ENCODE data around the gene NDUFS6. TPM values are rescaled to one million over a fixed set of nuclear protein-coding genes. Genes with fewer than 3 reads are reported as not detected.

The NDUFS6 gene
- total RNA-seq, 1 donor from 2014 or later: 37.8 TPM

GRCh38 chr5:1827025-1827885 lies 26.0 kb downstream of the NDUFS6 start:
- intact Hi-C loops (cut with micrococcal nuclease): no loop called here
- Mint-ChIP-seq H3K4me3 (no peak overlapping the region), H3K27ac (no peak overlapping the region), H3K27me3 (no peaks in the 10 kb centered on the region), H3K4me1 (no peaks in the 10 kb centered on the region), H3K9me3 (no peaks in the 10 kb centered on the region), H3K36me3 (ENCODE audit: low read depth) (no peaks in the 10 kb centered on the region)
- no peak for DNase-seq

- intact Hi-C loops (cut with micrococcal nuclease): no loop called here
- peak; percentile 66 for DNase-seq
- H3K27me3 Mint-ChIP-seq: no peaks in the 10 kb centered on the region
- H3K4me1 Mint-ChIP-seq: no peaks in the 10 kb centered on the region
- no peak overlapping the region for H3K27ac Mint-ChIP-seq
- no peaks in the 10 kb centered on the region for H3K9me3 Mint-ChIP-seq
- H3K4me3 Mint-ChIP-seq: no peak overlapping the region
- no peaks in the 10 kb centered on the region for H3K36me3 Mint-ChIP-seq (ENCODE audit: low read depth)
Measured at GRCh38 chr5:1827886-1828397, 26.7 kb downstream of the NDUFS6 start.

DNA sequence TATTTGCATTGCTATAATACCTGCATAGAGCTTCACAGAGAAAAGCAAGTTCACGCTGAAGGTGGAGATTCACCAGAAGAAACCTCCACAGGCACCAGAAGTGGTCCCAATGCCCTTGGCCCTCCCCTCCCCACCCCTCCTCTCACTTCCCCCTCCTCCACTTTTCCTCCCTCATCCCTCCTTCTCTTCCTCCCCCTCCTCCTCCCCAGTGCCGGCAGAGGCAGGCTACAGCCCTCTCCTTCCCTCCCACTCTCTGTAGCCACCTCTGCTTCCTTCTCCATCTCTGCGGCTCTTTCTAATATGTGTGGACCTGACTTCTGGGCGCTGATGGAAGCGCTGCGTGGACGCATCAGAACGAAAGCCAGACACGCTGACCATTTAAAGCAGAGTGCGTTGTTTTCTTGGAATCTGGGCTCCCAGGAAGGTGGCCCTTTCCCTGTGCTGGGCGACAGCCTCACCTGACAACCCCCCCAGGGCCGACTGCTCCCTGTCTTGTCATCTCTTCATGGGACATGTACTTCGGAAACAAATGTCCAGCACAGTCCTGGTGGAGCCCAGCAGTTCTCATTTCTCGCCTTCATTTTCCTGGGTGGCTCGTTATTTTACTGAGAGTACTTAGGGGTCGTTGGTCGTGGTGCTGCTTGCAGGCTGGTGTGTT lies 29.5 kb downstream of the NDUFS6 start:
- no peak for DNase-seq
- no peaks in the 10 kb centered on the region for H3K4me1 Mint-ChIP-seq
- peaks cover 7% of the 10 kb centered on the region for H3K27me3 Mint-ChIP-seq
- intact Hi-C loops (cut with micrococcal nuclease): no loop called here
- H3K27ac Mint-ChIP-seq: no peak overlapping the region
- no peak overlapping the region for H3K4me3 Mint-ChIP-seq
- H3K9me3 Mint-ChIP-seq: no peaks in the 10 kb centered on the region
- no peaks in the 10 kb centered on the region for H3K36me3 Mint-ChIP-seq (ENCODE audit: low read depth)

DNA sequence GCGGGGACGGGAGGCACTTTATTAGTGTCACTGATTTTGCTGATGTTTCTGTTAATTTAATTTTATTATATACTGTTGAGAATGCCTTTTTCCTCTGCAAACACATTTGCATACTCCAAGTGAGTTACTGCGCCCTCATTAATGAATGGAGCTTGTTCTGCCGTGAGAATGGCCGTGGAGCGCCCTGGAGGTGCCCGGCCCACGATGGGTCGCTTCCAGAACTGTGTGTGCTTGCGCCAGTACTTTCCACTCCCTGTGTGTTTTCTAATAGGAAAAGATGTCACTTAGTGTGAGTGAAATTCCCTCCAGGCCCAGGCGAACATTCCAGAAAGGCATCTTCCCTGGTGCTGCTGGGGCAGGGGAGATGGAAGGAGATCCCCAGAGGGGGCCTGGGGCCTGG lies 30.1 kb downstream of the NDUFS6 start:
- H3K4me3 Mint-ChIP-seq: no peak overlapping the region
- H3K9me3 Mint-ChIP-seq: no peaks in the 10 kb centered on the region
- no peak for DNase-seq
- H3K27me3 Mint-ChIP-seq: peaks cover 10% of the 10 kb centered on the region
- intact Hi-C loops (cut with micrococcal nuclease): no loop called here
- no peak overlapping the region for H3K27ac Mint-ChIP-seq
- no peaks in the 10 kb centered on the region for H3K4me1 Mint-ChIP-seq
- no peaks in the 10 kb centered on the region for H3K36me3 Mint-ChIP-seq (ENCODE audit: low read depth)

- Mint-ChIP-seq H3K9me3 (no peaks in the 10 kb centered on the region), H3K27ac (no peak overlapping the region), H3K4me3 (no peak overlapping the region), H3K27me3 (peaks cover 12% of the 10 kb centered on the region), H3K4me1 (no peaks in the 10 kb centered on the region), H3K36me3 (ENCODE audit: low read depth) (no peaks in the 10 kb centered on the region)
- DNase-seq: no peak
- intact Hi-C loops (cut with micrococcal nuclease): no loop called here
Measured at GRCh38 chr5:1831677-1832313, 30.6 kb downstream of the NDUFS6 start.

DNA sequence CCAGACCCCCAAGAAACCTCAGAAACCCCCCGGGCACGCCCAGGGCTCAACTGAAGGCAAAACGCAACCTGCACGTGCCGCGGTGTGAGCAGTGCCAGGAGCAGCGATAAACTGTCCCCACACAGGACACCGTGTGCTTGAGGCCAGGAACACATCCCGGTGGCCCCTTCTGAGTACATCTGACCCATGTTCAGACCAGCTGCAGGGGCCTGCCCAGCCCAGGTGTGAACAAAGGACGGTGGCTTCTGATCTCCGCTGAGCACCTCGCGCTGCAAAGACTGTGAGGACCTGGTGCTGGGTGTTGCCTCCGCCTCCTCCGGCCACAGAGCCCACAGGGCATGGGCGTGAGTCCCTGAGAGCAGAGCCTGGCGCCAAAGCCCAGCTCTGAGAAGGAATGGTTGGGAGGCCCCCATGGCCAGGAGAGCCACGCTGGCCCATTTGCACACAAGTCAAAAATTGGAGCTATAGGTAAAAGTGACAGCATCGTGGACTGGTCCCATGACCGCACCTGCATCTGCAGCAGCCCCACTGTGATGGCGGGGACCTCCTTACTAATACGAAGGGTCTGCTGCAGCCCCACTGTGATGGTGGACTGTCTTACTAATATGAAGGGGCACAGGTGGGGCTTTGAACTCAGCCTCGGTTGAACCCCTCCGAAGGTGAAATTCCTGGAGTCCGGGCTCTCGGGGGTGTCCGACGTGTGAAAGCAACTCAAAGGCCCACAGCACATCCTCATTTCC lies 31.5 kb downstream of the NDUFS6 start:
- H3K9me3 Mint-ChIP-seq: no peaks in the 10 kb centered on the region
- intact Hi-C loops (cut with micrococcal nuclease): no loop called here
- H3K27ac Mint-ChIP-seq: peak overlapping the region; percentile 1

DNA sequence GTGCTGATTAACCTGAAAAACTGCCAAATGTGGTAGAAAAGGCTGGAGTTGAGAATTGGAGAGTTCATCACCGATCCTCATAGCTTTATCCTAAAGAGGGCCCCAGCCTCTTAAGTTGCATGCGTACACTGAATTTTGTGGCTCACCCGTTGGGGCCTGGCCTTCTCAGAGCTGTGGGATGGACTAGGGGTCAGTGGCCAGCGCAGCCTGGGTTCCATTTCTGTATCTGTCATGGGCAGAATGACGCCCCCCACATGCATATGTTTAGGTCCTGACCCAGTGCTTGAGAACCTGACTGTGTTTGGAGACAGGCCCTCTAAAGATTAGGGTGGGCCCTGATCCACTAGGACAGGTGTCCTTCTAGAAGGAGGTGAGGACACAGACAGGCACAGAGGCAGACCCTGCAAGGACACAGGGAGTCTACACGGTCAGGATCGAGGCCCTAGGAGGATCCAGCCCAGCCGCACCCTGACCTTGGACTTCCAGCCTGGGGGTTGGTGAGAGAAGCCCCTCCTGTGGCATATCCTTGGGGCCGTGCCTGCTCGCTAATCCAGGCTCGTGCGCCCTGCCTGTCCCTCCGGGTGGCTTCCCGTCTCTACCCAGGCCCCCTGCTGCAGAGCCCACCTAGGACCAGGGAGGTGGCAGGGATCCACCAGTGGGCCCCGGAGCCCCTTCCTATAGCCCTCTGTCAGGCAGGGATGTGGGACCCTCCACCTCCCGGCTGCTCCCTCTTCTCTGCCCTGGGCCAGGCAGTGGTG lies 32.2 kb downstream of the NDUFS6 start:
- H3K4me3 Mint-ChIP-seq: no peak overlapping the region
- H3K27ac Mint-ChIP-seq: no peak overlapping the region
- intact Hi-C loops (cut with micrococcal nuclease): no loop called here
- H3K9me3 Mint-ChIP-seq: no peaks in the 10 kb centered on the region
- H3K4me1 Mint-ChIP-seq: no peaks in the 10 kb centered on the region
- peaks cover 12% of the 10 kb centered on the region for H3K27me3 Mint-ChIP-seq
- no peaks in the 10 kb centered on the region for H3K36me3 Mint-ChIP-seq (ENCODE audit: low read depth)
- DNase-seq: no peak

More for the DNA sequence above, 31.5 kb downstream of the NDUFS6 start:
- H3K27me3 Mint-ChIP-seq: peaks cover 12% of the 10 kb centered on the region
- no peaks in the 10 kb centered on the region for H3K4me1 Mint-ChIP-seq
- H3K36me3 Mint-ChIP-seq (ENCODE audit: low read depth): no peaks in the 10 kb centered on the region
- no peak overlapping the region for H3K4me3 Mint-ChIP-seq
- no peak for DNase-seq

DNA sequence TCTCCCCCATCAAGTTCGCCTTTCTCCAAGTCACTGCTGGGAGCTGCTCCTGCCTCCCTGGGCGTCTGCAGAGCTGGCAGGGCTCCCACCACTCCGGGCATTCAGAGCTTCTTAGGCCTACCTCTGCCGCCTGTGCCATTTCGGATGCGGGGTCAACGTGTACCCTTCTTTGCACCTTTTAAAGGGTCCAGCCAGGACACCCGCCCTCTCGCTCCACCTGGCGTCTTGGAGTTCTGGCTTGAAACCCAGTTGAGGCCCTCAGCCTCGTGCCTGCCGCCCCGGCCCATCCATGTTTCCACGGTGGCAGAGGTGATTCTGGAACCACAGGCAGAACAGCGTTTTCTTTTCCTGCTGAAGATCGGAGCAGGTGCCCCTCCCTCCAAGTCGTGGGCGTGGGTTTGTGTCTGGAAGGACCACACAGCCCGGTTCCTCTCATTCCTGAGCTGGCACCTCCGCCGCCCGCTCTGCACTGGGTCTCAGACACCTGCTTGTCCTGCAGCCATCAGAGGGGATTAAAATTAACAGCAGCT lies 32.9 kb downstream of the NDUFS6 start:
- intact Hi-C loops (cut with micrococcal nuclease): no loop called here
- H3K4me3 Mint-ChIP-seq: no peak overlapping the region
- H3K4me1 Mint-ChIP-seq: no peaks in the 10 kb centered on the region
- H3K36me3 Mint-ChIP-seq (ENCODE audit: low read depth): no peaks in the 10 kb centered on the region
- H3K9me3 Mint-ChIP-seq: no peaks in the 10 kb centered on the region
- H3K27me3 Mint-ChIP-seq: peaks cover 12% of the 10 kb centered on the region
- no peak overlapping the region for H3K27ac Mint-ChIP-seq
- DNase-seq: no peak

- no peak for DNase-seq
- Mint-ChIP-seq H3K27ac (no peak overlapping the region), H3K27me3 (peaks cover 12% of the 10 kb centered on the region), H3K4me3 (no peak overlapping the region), H3K36me3 (ENCODE audit: low read depth) (no peaks in the 10 kb centered on the region), H3K9me3 (no peaks in the 10 kb centered on the region), H3K4me1 (no peaks in the 10 kb centered on the region)
- intact Hi-C loops (cut with micrococcal nuclease): no loop called here
Measured at GRCh38 chr5:1834721-1835429, 33.7 kb downstream of the NDUFS6 start.

GRCh38 chr5:1835431-1835830 lies 34.2 kb downstream of the NDUFS6 start:
- Mint-ChIP-seq H3K4me3 (no peak overlapping the region), H3K9me3 (no peaks in the 10 kb centered on the region), H3K27ac (no peak overlapping the region), H3K27me3 (peaks cover 12% of the 10 kb centered on the region), H3K36me3 (ENCODE audit: low read depth) (no peaks in the 10 kb centered on the region), H3K4me1 (no peaks in the 10 kb centered on the region)
- DNase-seq: no peak
- intact Hi-C loops (cut with micrococcal nuclease): no loop called here

DNA sequence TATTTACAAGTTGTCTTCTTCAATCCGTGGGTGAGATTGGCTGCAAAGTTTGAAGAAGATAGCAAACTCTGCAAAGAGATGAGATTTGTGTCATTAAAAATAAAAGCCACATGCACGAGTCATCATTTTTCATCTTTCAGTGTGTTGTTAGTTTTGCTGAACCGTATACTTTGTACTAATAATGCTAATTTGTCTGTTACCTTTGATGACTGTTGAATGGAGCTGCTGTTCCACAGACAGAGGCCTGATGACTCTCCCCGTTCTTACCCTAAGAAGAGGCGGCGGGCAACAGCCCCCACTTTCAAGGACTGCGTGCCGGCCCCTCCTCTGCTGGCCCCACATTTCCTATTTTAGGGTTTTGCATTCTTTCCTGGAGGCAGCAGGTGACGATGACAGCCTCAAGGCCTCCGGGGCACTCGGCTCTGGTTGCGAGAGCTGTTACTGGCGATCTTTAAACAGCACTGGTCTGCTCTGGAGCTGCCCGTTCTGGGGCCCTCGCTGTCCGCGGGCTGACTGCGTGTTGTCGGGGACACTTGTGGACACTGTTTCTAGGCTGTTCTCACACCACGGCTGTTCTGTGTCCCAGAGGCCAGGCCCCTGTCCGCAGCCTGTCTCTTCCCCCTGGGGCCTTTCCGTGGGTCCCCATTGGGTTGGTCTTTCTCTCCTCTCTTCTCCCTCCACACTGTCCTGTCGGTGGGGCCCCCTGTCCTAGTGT lies 35.1 kb downstream of the NDUFS6 start:
- intact Hi-C loops (cut with micrococcal nuclease): no loop called here
- H3K27ac Mint-ChIP-seq: no peak overlapping the region
- no peak overlapping the region for H3K4me3 Mint-ChIP-seq

More for the DNA sequence above, 35.1 kb downstream of the NDUFS6 start:
- Mint-ChIP-seq H3K36me3 (ENCODE audit: low read depth) (no peaks in the 10 kb centered on the region), H3K9me3 (no peaks in the 10 kb centered on the region), H3K27me3 (peaks cover 12% of the 10 kb centered on the region), H3K4me1 (no peaks in the 10 kb centered on the region)
- no peak for DNase-seq
